Measurements from ENCODE around the gene MTG2.

- no peak for TF ChIP-seq POLR2AphosphoS5 (IDR thresholded peaks at IDR 0.05; ENCODE audit: low read depth, low read length)
- TF ChIP-seq CTCF (IDR thresholded peaks at IDR 0.05), result no peak
- TF ChIP-seq ELF1 (IDR thresholded peaks at IDR 0.05), result no peak
- no peak for TF ChIP-seq CHD2 (IDR thresholded peaks at IDR 0.05; ENCODE audit: low read length, partially characterized antibody)
- TF ChIP-seq YY1 (IDR thresholded peaks at IDR 0.05; ENCODE audit: low read depth), result no peak
- no peak for TF ChIP-seq TAF1 (IDR thresholded peaks at IDR 0.05; ENCODE audit: borderline replicate concordance, low read depth, low read length)
- TF ChIP-seq ZBTB33 (IDR thresholded peaks at IDR 0.05; ENCODE audit: borderline replicate concordance, low read depth), result no peak
- no peak for TF ChIP-seq REST (IDR thresholded peaks at IDR 0.05; ENCODE audit: low read depth, low read length)
- no peak for TF ChIP-seq NFIC (IDR thresholded peaks at IDR 0.05; ENCODE audit: borderline replicate concordance)
- TF ChIP-seq MXI1 (IDR thresholded peaks at IDR 0.05; ENCODE audit: low read depth, low read length), result no peak
These were observed 59.3 kb downstream of the MTG2 start for GRCh38 chr20:62242176-62242575.
